GM18867 (cell line): ENCODE results near the gene TMEM108.
A peak's percentile ranks its signal among the peaks of the same experiment; 100 is the strongest.

Experiments
- ATAC-seq: cut with Tn5 transposase; IDR thresholded peaks from one replicate; pipeline ENCODE4 v1.9.1; 2021; ENCODE audit warnings: mild to moderate bottlenecking, moderate library complexity; ENCODE audit not compliant: unreplicated experiment

TMEM108 gene

GRCh38 chr3:133377396-133377795, 339.2 kb downstream of the TMEM108 start:
- ATAC-seq: peak; percentile 43

- ATAC-seq: no peak
These were observed 341.7 kb downstream of the TMEM108 start for GRCh38 chr3:133379926-133380325.

GRCh38 chr3:133380481-133381225, 342.5 kb downstream of the TMEM108 start:
- ATAC-seq: no peak

- ATAC-seq: no peak
These were observed 343.3 kb downstream of the TMEM108 start for GRCh38 chr3:133381346-133382109.

- no peak for ATAC-seq
These were observed 345.0 kb downstream of the TMEM108 start for GRCh38 chr3:133383175-133383574.

- ATAC-seq: no peak
These were observed 345.6 kb downstream of the TMEM108 start for GRCh38 chr3:133383741-133384140.

GRCh38 chr3:133384331-133385027, 346.3 kb downstream of the TMEM108 start:
- ATAC-seq: peak; percentile 91

GRCh38 chr3:133386876-133387275, 348.7 kb downstream of the TMEM108 start:
- ATAC-seq: no peak

- no peak for ATAC-seq
These were observed 349.1 kb downstream of the TMEM108 start for GRCh38 chr3:133387341-133387740.

GRCh38 chr3:133388696-133389395, 350.7 kb downstream of the TMEM108 start:
- ATAC-seq: no peak

GRCh38 chr3:133390715-133391114, 352.5 kb downstream of the TMEM108 start:
- ATAC-seq: no peak

GRCh38 chr3:133393204-133393603, 355.0 kb downstream of the TMEM108 start:
- no peak for ATAC-seq

GRCh38 chr3:133393691-133394474, 355.7 kb downstream of the TMEM108 start:
- ATAC-seq: no peak

- ATAC-seq: no peak
These were observed 356.5 kb downstream of the TMEM108 start for GRCh38 chr3:133394561-133395311.

GRCh38 chr3:133396906-133397305, 358.7 kb downstream of the TMEM108 start:
- ATAC-seq: no peak

GRCh38 chr3:133400006-133400515, 361.9 kb downstream of the TMEM108 start, which contains the start of gene BFSP2:
BFSP2 (plus strand) TSS chr3:133400056; CDS start chr3:133400084, 28 bp downstream.
- ATAC-seq: no peak

GRCh38 chr3:133401374-133402135, 363.4 kb downstream of the TMEM108 start:
- ATAC-seq: no peak

- ATAC-seq: no peak
These were observed 366.7 kb downstream of the TMEM108 start for GRCh38 chr3:133404920-133405319.
